ENCODE measurements around the gene KRT86.

The KRT86 gene

GRCh38 chr12:52355176-52355575, 80.7 kb downstream of the KRT86 start:
- DNase-seq (ENCODE audit: low read depth): no peak
- H3K4me3 ChIP-seq (ENCODE audit: low read depth, low read length): no peak overlapping the region
- no peak for TF ChIP-seq POLR2A (IDR thresholded peaks at IDR 0.05; ENCODE audit: extremely low read depth, insufficient read length)
- no peak for TF ChIP-seq MAX (IDR thresholded peaks at IDR 0.05; ENCODE audit: low read depth, low read length)
- no peak for TF ChIP-seq CTCF (IDR thresholded peaks at IDR 0.05; ENCODE audit: low read depth, low read length)
- TF ChIP-seq MYC (IDR thresholded peaks at IDR 0.05; ENCODE audit: low read depth, low read length): no peak

GRCh38 chr12:52356031-52356761, 81.8 kb downstream of the KRT86 start:
- TF ChIP-seq CTCF (IDR thresholded peaks at IDR 0.05; ENCODE audit: low read depth, low read length) (no peak), POLR2A (IDR thresholded peaks at IDR 0.05; ENCODE audit: extremely low read depth, insufficient read length) (no peak), MAX (IDR thresholded peaks at IDR 0.05; ENCODE audit: low read depth, low read length) (no peak), MYC (IDR thresholded peaks at IDR 0.05; ENCODE audit: low read depth, low read length) (no peak)
- DNase-seq (ENCODE audit: low read depth): no peak
- no peak overlapping the region for H3K4me3 ChIP-seq (ENCODE audit: low read depth, low read length)

- TF ChIP-seq POLR2A (IDR thresholded peaks at IDR 0.05; ENCODE audit: extremely low read depth, insufficient read length) (no peak), MYC (IDR thresholded peaks at IDR 0.05; ENCODE audit: low read depth, low read length) (no peak), CTCF (IDR thresholded peaks at IDR 0.05; ENCODE audit: low read depth, low read length) (no peak), MAX (IDR thresholded peaks at IDR 0.05; ENCODE audit: low read depth, low read length) (no peak)
- no peak overlapping the region for H3K4me3 ChIP-seq (ENCODE audit: low read depth, low read length)
- no peak for DNase-seq (ENCODE audit: low read depth)
Observed at GRCh38 chr12:52356762-52357580, 82.5 kb downstream of the KRT86 start.

Measured in NB4 (cell line).